ENCODE measurements around the gene TMEM151B. TPM values are rescaled to one million over a fixed set of nuclear protein-coding genes. Genes with fewer than 3 reads are reported as not detected.

The TMEM151B gene
- total RNA-seq, 1 donor from 2014 or later = 0.09 TPM

DNA sequence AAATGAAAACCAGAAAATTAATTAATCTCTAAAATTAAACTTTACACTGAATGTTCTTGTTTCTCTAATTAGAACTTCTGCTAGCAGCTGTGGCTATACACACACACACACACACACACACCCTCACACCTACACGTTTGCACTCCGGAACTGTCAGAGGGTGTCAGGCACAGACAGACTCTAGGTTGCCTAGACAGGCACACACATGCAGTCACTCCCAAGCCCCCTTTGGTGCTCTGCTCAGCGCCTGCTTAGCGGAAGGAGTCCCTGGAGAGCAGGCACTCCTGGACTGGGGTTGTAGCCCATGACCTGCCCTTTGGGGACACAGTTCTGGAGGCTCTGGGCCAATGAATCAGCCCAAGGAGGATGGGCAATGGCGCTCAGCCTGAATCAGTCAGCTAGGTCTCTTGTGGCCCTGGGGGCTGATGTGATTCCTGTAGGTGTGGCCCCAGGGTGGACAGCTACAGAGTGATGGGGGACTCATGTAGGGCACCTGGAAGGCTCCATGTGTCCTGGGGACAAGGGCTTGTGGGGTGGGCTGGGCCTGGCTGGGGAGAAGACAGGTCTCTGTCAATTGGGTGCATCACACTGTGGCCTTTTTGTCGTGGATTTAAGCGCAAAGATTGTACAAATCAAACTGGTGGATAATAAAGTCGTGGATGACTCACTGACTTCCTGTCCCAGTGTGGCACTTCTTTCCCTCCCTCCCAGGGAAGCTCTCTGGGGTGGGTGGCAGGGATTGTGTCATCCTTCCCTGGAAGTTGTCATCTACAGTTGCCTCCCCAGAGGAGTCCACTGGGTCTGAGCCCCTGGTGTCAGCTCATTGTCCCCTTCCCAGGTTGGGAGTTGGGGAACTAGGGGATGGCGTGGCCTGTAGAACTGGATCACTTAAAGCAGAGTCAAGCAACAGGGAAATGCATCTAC is 8.8 kb downstream of the TMEM151B start:
- H3K4me3 Mint-ChIP-seq (ENCODE audit: unreplicated experiment) = no peak overlapping the region

DNA sequence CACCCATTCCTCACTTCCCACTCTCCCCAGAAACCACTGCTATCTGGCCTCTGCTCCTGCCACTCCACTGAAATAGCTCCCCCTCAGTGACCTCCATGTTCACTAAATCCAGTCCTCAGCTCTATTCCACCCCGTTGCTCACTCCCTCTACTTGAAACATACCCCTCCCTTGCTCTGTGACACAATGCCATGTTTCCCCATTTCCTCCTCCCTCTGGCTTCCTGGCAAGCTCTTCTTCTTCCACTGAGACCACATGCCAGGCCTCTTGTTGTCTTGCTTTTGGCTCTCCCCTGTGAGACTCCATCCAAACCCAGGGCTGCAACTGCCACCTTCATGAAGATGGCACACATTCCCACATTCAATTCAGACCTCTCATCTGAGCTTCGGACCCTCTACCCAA is 13.9 kb downstream of the TMEM151B start:
- H3K4me2 ChIP-seq (ENCODE audit: low read length) = no peak overlapping the region
- H3K9me3 Mint-ChIP-seq (ENCODE audit: unreplicated experiment) = peaks cover 2% of the 10 kb centered on the region
- H3K36me3 Mint-ChIP-seq (ENCODE audit: low read depth, unreplicated experiment) = peaks cover 4% of the 10 kb centered on the region
- no peaks in the 10 kb centered on the region for H3K4me1 ChIP-seq (ENCODE audit: insufficient read depth, low read length)
- DNase-seq (ENCODE audit: low read depth) = no peak
- H3K4me3 ChIP-seq (ENCODE audit: insufficient read depth, low read depth, low read length) = no peak overlapping the region
- H3K4me3 Mint-ChIP-seq (ENCODE audit: unreplicated experiment) = no peak overlapping the region
- H4K20me1 ChIP-seq (ENCODE audit: insufficient read depth, low read length) = no peaks in the 10 kb centered on the region
- H3K27ac Mint-ChIP-seq (ENCODE audit: unreplicated experiment) = no peak overlapping the region
- peaks cover 2% of the 10 kb centered on the region for H3K4me1 Mint-ChIP-seq (ENCODE audit: low read depth, unreplicated experiment)
- no peaks in the 10 kb centered on the region for H3K79me2 ChIP-seq (ENCODE audit: insufficient read depth, low read length)
- TF ChIP-seq, protein P1, sequence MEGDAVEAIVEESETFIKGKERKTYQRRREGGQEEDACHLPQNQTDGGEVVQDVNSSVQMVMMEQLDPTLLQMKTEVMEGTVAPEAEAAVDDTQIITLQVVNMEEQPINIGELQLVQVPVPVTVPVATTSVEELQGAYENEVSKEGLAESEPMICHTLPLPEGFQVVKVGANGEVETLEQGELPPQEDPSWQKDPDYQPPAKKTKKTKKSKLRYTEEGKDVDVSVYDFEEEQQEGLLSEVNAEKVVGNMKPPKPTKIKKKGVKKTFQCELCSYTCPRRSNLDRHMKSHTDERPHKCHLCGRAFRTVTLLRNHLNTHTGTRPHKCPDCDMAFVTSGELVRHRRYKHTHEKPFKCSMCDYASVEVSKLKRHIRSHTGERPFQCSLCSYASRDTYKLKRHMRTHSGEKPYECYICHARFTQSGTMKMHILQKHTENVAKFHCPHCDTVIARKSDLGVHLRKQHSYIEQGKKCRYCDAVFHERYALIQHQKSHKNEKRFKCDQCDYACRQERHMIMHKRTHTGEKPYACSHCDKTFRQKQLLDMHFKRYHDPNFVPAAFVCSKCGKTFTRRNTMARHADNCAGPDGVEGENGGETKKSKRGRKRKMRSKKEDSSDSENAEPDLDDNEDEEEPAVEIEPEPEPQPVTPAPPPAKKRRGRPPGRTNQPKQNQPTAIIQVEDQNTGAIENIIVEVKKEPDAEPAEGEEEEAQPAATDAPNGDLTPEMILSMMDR (IDR thresholded peaks at IDR 0.05; ENCODE audit: insufficient read depth, low read depth, low read length) = no peak
- no peak for TF ChIP-seq EZH2 (IDR thresholded peaks at IDR 0.05; ENCODE audit: insufficient read depth, low read length)
- peaks cover 75% of the 10 kb centered on the region for H3K27me3 Mint-ChIP-seq (ENCODE audit: low read depth, unreplicated experiment)
- no peaks in the 10 kb centered on the region for H3K9me3 ChIP-seq (ENCODE audit: insufficient read depth, low read depth, low read length)
- no peak overlapping the region for H3K9ac ChIP-seq (ENCODE audit: low read length)
- FAIRE-seq = no peak
- H3K27ac ChIP-seq (ENCODE audit: low read depth, low read length) = no peak overlapping the region
- no peaks in the 10 kb centered on the region for H3K36me3 ChIP-seq (ENCODE audit: insufficient read depth, low read length)
- no peak overlapping the region for H2AFZ ChIP-seq (ENCODE audit: low read depth, low read length)
- H3K27me3 ChIP-seq (ENCODE audit: insufficient read depth, low read length) = peaks cover 42% of the 10 kb centered on the region

More for the DNA sequence above, 8.8 kb downstream of the TMEM151B start:
- Mint-ChIP-seq H3K27me3 (ENCODE audit: low read depth, unreplicated experiment) (peaks cover 54% of the 10 kb centered on the region), H3K4me1 (ENCODE audit: low read depth, unreplicated experiment) (peaks cover 4% of the 10 kb centered on the region), H3K36me3 (ENCODE audit: low read depth, unreplicated experiment) (peaks cover 2% of the 10 kb centered on the region), H3K27ac (ENCODE audit: unreplicated experiment) (no peak overlapping the region), H3K9me3 (ENCODE audit: unreplicated experiment) (peaks cover 2% of the 10 kb centered on the region)
- no peak for FAIRE-seq
- Histone ChIP-seq H4K20me1 (ENCODE audit: insufficient read depth, low read length) (no peaks in the 10 kb centered on the region), H3K9me3 (ENCODE audit: insufficient read depth, low read depth, low read length) (no peaks in the 10 kb centered on the region), H3K36me3 (ENCODE audit: insufficient read depth, low read length) (no peaks in the 10 kb centered on the region), H3K4me3 (ENCODE audit: insufficient read depth, low read depth, low read length) (no peak overlapping the region), H3K27me3 (ENCODE audit: insufficient read depth, low read length) (peaks cover 20% of the 10 kb centered on the region), H3K4me2 (ENCODE audit: low read length) (no peak overlapping the region), H3K4me1 (ENCODE audit: insufficient read depth, low read length) (no peaks in the 10 kb centered on the region), H3K27ac (ENCODE audit: low read depth, low read length) (no peak overlapping the region), H3K9ac (ENCODE audit: low read length) (no peak overlapping the region), H3K79me2 (ENCODE audit: insufficient read depth, low read length) (no peaks in the 10 kb centered on the region), H2AFZ (ENCODE audit: low read depth, low read length) (no peak overlapping the region)
- TF ChIP-seq, protein P1 (IDR thresholded peaks at IDR 0.05; ENCODE audit: insufficient read depth, low read depth, low read length) = no peak
- TF ChIP-seq EZH2 (IDR thresholded peaks at IDR 0.05; ENCODE audit: insufficient read depth, low read length) = no peak
- no peak for DNase-seq (ENCODE audit: low read depth)

DNA sequence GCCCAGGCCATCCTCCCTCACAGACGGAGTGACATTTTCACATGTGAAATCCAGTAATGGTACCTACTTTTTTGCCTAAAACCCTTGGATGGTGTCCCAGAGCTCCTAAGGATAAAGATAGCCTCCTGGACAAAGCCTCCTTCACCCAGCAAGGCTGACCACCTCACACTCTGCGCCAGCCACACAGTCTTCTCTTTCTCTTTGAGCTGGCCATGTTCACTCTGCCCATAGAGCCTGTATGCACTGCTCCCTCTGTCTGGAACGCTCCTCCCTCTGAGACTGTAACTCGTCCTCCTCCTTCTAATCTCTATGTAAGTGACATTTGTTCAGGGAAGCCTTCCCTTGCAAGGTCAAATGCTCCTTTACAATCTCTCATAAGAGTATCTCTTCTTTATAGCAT is 14.6 kb downstream of the TMEM151B start:
- no peak for FAIRE-seq
- Histone ChIP-seq H3K4me1 (ENCODE audit: insufficient read depth, low read length) (no peaks in the 10 kb centered on the region), H3K36me3 (ENCODE audit: insufficient read depth, low read length) (no peaks in the 10 kb centered on the region), H3K79me2 (ENCODE audit: insufficient read depth, low read length) (no peaks in the 10 kb centered on the region), H3K9me3 (ENCODE audit: insufficient read depth, low read depth, low read length) (no peaks in the 10 kb centered on the region), H3K27ac (ENCODE audit: low read depth, low read length) (no peak overlapping the region), H3K27me3 (ENCODE audit: insufficient read depth, low read length) (peaks cover 48% of the 10 kb centered on the region), H3K4me2 (ENCODE audit: low read length) (no peak overlapping the region), H4K20me1 (ENCODE audit: insufficient read depth, low read length) (no peaks in the 10 kb centered on the region), H3K9ac (ENCODE audit: low read length) (no peak overlapping the region), H2AFZ (ENCODE audit: low read depth, low read length) (no peak overlapping the region), H3K4me3 (ENCODE audit: insufficient read depth, low read depth, low read length) (no peak overlapping the region)
- Mint-ChIP-seq H3K27ac (ENCODE audit: unreplicated experiment) (no peak overlapping the region), H3K36me3 (ENCODE audit: low read depth, unreplicated experiment) (peaks cover 4% of the 10 kb centered on the region), H3K4me3 (ENCODE audit: unreplicated experiment) (no peak overlapping the region), H3K27me3 (ENCODE audit: low read depth, unreplicated experiment) (peaks cover 77% of the 10 kb centered on the region), H3K9me3 (ENCODE audit: unreplicated experiment) (peaks cover 2% of the 10 kb centered on the region), H3K4me1 (ENCODE audit: low read depth, unreplicated experiment) (no peaks in the 10 kb centered on the region)
- no peak for DNase-seq (ENCODE audit: low read depth)
- TF ChIP-seq EZH2 (IDR thresholded peaks at IDR 0.05; ENCODE audit: insufficient read depth, low read length) = no peak
- TF ChIP-seq, protein P1 (IDR thresholded peaks at IDR 0.05; ENCODE audit: insufficient read depth, low read depth, low read length) = no peak

All from astrocyte (in vitro differentiated cells and primary cell).